ENCODE measurements around the gene FAM76B. TPM values are rescaled to one million over a fixed set of nuclear protein-coding genes. Genes with fewer than 3 reads are reported as not detected.

FAM76B gene
- total and polyA plus RNA-seq, 9 of the 15 experiments (the other 6 are each of a cell fraction or from before 2014, with no cell fraction given) = 22.5 to 60.0 (median 35.0) TPM

DNA sequence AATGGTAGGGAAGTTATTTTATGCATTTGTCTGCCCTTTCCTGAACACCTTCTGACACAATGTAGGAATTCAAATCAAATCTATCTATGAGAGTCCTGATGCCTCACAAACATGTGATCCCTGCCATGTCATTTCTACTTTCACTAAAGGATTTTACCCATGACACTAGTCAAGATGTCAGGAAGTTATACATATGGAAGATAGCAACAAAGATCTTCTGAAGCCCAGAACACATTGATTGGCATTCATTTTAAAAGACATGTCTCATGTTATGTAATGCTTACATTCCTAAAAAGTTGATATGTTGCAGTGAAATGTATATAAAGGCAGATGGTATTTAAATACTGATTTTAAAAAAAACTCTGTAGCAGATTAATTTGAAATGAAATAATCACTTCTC, 61.5 kb downstream of the FAM76B start (continued):
- TF ChIP-seq, protein P1, sequence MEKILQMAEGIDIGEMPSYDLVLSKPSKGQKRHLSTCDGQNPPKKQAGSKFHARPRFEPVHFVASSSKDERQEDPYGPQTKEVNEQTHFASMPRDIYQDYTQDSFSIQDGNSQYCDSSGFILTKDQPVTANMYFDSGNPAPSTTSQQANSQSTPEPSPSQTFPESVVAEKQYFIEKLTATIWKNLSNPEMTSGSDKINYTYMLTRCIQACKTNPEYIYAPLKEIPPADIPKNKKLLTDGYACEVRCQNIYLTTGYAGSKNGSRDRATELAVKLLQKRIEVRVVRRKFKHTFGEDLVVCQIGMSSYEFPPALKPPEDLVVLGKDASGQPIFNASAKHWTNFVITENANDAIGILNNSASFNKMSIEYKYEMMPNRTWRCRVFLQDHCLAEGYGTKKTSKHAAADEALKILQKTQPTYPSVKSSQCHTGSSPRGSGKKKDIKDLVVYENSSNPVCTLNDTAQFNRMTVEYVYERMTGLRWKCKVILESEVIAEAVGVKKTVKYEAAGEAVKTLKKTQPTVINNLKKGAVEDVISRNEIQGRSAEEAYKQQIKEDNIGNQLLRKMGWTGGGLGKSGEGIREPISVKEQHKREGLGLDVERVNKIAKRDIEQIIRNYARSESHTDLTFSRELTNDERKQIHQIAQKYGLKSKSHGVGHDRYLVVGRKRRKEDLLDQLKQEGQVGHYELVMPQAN (IDR thresholded peaks at IDR 0.05; ENCODE audit: borderline replicate concordance) = no peak

DNA sequence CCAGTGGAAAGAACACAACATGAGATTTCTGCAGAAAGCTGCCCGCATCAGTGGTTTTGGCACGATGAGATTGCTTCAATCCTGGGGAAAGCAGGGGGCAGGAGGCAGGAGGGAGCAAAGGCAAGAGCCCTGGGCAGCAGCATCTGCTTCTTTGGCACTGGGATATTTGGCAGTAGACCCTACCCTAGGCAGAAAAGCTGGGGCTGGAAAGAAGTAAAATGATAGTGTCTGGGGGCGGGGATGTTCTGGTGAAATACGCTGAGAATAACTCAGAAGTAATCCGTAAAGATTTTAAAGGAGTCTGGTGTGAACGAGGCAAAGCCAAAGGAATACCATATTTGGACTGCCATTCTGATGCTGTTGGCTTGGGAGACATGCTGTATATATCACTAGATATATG, 62.0 kb downstream of the FAM76B start:
- WGBS (ENCODE audit: insufficient coverage, low coverage, missing lambda C conversion rate) = 59% methylated on average over 6 of the region's 6 CpGs
- no peak overlapping the region for H2AFZ ChIP-seq (ENCODE audit: low read depth, low read length)
- no TSS peak for BruUV-seq (replicated peaks)
- H3K27ac ChIP-seq (ENCODE audit: extremely low read depth, low read depth, low read length) = no peak overlapping the region
- H3K9me3 ChIP-seq (replicated peaks; ENCODE audit: control insufficient read depth, insufficient read depth, low read depth, low read length) = no peaks in the 10 kb centered on the region; the same call in 1 of the 2 replicates
- H3K4me1 ChIP-seq (replicated peaks in 1 of 2; ENCODE audit: control insufficient read depth in 2 of 2, insufficient read depth in 2 of 2, low read length in 2 of 2) = no peaks in the 10 kb centered on the region; a peak in 1 of 5 replicates
- CTCF ChIA-PET (ENCODE audit: low intra/inter-chr PET ratio) = no interaction called here
- no peak overlapping the region for H3K4me2 ChIP-seq (ENCODE audit: insufficient read depth, low read length)
- POLR2A ChIA-PET = no interaction called here
- no peaks in the 10 kb centered on the region; the same call in 2 of the 3 replicates for H3K36me3 ChIP-seq (ENCODE audit: control insufficient read depth, insufficient read depth, low read length)
- TF ChIP-seq, protein P2, sequence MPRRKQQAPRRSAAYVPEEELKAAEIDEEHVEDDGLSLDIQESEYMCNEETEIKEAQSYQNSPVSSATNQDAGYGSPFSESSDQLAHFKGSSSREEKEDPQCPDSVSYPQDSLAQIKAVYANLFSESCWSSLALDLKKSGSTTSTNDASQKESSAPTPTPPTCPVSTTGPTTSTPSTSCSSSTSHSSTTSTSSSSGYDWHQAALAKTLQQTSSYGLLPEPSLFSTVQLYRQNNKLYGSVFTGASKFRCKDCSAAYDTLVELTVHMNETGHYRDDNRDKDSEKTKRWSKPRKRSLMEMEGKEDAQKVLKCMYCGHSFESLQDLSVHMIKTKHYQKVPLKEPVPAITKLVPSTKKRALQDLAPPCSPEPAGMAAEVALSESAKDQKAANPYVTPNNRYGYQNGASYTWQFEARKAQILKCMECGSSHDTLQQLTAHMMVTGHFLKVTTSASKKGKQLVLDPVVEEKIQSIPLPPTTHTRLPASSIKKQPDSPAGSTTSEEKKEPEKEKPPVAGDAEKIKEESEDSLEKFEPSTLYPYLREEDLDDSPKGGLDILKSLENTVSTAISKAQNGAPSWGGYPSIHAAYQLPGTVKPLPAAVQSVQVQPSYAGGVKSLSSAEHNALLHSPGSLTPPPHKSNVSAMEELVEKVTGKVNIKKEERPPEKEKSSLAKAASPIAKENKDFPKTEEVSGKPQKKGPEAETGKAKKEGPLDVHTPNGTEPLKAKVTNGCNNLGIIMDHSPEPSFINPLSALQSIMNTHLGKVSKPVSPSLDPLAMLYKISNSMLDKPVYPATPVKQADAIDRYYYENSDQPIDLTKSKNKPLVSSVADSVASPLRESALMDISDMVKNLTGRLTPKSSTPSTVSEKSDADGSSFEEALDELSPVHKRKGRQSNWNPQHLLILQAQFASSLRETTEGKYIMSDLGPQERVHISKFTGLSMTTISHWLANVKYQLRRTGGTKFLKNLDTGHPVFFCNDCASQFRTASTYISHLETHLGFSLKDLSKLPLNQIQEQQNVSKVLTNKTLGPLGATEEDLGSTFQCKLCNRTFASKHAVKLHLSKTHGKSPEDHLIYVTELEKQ (CRISPR knock-in tag; IDR thresholded peaks at IDR 0.05) = no peak
- TF ChIP-seq GATAD2B (IDR thresholded peaks at IDR 0.05; ENCODE audit: borderline replicate concordance) (no peak), TAF9B (IDR thresholded peaks at IDR 0.05; ENCODE audit: partially characterized antibody) (no peak), C11orf30 (IDR thresholded peaks at IDR 0.05; ENCODE audit: low read depth) (no peak), SRSF7 (optimal IDR thresholded peaks at IDR 0.05; ENCODE audit: low read depth, low read length) (no peak), NFRKB (IDR thresholded peaks at IDR 0.05; ENCODE audit: low read depth) (no peak), NFIX (CRISPR knock-in tag; IDR thresholded peaks at IDR 0.05; ENCODE audit: low read depth) (no peak), ZNF583 (CRISPR knock-in tag; IDR thresholded peaks at IDR 0.05) (no peak), COPS2 (conservative IDR thresholded peaks at IDR 0.05) (no peak), MED1 (CRISPR knock-in tag; IDR thresholded peaks at IDR 0.05; ENCODE audit: borderline replicate concordance) (no peak), ZNF584 (CRISPR knock-in tag; IDR thresholded peaks at IDR 0.05; ENCODE audit: low read depth) (no peak), KLF6 (CRISPR knock-in tag; IDR thresholded peaks at IDR 0.05; ENCODE audit: borderline replicate concordance) (no peak), PHB2 (IDR thresholded peaks at IDR 0.05; ENCODE audit: low read depth) (no peak)
- TF ChIP-seq, protein P3, sequence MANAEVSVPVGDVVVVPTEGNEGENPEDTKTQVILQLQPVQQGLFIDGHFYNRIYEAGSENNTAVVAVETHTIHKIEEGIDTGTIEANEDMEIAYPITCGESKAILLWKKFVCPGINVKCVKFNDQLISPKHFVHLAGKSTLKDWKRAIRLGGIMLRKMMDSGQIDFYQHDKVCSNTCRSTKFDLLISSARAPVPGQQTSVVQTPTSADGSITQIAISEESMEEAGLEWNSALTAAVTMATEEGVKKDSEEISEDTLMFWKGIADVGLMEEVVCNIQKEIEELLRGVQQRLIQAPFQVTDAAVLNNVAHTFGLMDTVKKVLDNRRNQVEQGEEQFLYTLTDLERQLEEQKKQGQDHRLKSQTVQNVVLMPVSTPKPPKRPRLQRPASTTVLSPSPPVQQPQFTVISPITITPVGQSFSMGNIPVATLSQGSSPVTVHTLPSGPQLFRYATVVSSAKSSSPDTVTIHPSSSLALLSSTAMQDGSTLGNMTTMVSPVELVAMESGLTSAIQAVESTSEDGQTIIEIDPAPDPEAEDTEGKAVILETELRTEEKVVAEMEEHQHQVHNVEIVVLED (CRISPR knock-in tag; IDR thresholded peaks at IDR 0.05) = no peak
- DNase-seq (ENCODE audit: extremely low read depth in 1 of 4, low spot score in 3 of 4) = no peak
- H3K9me1 ChIP-seq (ENCODE audit: control insufficient read depth, insufficient read depth, low read length) = no peaks in the 10 kb centered on the region
- ATAC-seq = no peak
- intact Hi-C loops (cut with micrococcal nuclease) = no loop called here
- H3K4me3 ChIP-seq = no peak overlapping the region
- FAIRE-seq = no peak
- in situ Hi-C loops (cut with MboI) = no loop called here
- H3K79me2 ChIP-seq (ENCODE audit: control insufficient read depth, insufficient read depth, low read length) = no peaks in the 10 kb centered on the region
- no peaks in the 10 kb centered on the region for H4K20me1 ChIP-seq (replicated peaks; ENCODE audit: control insufficient read depth, insufficient read depth, low read length)
- no peak overlapping the region for H3K9ac ChIP-seq (ENCODE audit: insufficient read depth in 1 of 2, low read depth in 2 of 2, low read length in 2 of 2)
- no peaks in the 10 kb centered on the region for H3K27me3 ChIP-seq (ENCODE audit: control insufficient read depth in 2 of 2, insufficient read depth in 2 of 2, low read length in 2 of 2)

All from K562 (cell line).